GM18520 (cell line): ENCODE results near the gene RBBP8NL.
"Not testable (repeated sequence)": the region's sequence is repeated elsewhere in the genome, so short reads cannot be mapped to it uniquely, and the experiment has no call there.

Source experiments
- ATAC-seq: cut with Tn5 transposase; IDR thresholded peaks from one replicate; pipeline ENCODE4 v1.9.1; 2021; ENCODE audit not compliant: unreplicated experiment

Gene RBBP8NL

DNA sequence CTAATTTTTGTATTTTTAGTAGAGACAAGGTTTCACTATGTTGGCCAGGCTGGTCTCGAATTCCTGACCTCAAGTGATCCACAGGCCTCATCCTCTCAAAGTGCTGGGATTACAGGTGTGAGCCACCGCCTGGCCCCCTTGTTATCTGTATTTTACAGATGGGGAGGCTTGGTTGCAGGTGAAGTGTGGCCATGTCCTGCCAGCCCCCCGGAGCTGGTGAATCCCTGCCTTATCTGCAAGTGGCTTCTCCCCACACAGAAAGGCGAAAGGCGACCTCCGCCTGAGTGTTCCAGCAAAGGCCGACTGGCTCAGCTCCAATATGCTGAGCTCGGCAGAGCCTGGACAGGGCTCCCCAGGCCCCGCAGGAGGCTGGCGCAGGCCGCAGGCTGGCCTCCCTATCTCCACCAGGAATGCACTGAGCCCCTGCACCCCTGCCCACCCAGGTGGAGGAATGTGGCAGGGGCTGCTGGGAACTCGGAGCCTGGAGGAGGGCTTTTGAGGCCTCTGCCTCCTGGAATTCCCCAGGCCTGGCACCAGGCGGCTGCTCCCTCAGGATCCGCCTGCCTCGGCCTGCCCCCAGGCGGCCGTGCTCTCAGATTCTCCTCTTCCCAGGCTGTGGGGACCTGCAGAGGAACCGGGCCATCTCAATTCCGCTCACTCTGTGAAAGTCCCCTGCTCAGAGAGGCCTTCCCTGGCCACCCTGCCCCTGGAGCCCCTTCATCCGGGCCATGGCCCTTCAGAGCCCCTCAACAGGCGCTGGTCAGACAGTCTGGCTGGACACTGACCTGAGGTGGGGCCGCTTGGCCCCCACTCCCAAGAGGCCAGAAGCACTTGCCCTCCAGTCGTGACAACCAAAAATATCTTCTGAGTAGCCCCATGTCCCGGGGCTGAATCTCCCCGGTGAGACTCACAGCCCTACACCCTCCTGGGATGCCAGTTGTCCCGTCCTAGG lies 51.0 kb downstream of the RBBP8NL start:
- no peak for ATAC-seq

DNA sequence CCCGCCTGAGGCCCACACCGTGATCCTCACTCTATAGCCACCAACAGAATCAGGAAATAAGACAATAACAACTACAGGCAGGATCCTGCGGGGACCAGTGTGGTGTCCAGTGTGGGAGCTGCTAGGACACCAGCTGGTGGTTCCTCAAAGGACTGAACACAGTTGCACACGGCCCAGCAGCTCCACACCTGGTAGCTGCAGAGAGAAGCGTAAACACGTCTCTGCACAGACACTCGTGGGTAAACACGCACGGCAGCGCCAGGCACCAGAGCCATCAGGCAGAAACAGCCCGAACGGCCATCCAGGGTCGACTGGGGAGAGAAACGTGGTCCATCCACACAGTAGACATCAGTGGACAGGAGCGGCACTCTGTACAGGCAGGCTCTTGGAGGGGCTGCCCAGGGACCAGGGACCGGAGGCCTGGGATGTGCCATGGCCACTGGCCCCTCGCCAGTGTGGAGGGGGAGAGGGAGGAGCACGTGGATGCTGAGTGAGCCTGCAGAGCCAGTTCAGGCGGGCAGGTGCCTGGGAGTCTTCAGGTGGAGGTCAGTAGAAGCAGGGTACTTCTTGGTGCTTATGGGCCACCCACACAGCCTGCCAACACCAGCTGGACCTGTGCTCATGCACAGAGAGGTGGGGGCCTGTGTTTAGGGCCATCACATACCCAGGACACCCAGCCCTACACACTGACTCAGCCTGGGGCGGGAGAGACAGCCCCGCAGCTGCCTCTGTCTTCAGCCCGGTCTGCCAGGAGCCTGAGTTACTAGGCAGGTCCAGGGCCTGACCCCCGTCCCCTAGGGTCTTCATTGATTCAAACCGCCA lies 52.8 kb downstream of the RBBP8NL start:
- ATAC-seq, result no peak

DNA sequence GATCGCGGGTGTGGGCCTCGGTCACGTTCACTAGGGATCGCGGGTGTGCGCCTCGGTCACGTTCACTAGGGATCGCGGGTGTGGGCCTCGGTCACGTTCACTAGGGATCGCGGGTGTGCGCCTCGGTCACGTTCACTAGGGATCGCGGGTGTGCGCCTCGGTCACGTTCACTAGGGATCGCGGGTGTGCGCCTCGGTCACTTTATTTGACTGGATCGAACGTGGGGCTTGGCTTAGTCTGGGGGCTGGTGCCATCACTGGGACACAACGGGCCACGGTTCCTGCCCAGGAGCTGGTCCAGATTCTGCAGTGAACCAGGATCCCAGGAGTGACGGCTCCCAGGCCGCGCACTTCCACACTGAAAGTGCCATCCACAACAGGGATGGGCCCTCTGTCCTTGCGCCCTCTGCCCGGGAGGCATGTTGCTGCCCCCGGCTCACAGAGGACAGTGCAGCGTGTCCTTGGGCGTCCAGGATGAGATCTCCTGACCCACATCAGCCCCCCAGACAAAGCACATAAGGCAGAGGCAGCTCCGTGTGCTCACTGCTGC lies 53.6 kb downstream of the RBBP8NL start:
- not testable (repeated sequence) for ATAC-seq

DNA sequence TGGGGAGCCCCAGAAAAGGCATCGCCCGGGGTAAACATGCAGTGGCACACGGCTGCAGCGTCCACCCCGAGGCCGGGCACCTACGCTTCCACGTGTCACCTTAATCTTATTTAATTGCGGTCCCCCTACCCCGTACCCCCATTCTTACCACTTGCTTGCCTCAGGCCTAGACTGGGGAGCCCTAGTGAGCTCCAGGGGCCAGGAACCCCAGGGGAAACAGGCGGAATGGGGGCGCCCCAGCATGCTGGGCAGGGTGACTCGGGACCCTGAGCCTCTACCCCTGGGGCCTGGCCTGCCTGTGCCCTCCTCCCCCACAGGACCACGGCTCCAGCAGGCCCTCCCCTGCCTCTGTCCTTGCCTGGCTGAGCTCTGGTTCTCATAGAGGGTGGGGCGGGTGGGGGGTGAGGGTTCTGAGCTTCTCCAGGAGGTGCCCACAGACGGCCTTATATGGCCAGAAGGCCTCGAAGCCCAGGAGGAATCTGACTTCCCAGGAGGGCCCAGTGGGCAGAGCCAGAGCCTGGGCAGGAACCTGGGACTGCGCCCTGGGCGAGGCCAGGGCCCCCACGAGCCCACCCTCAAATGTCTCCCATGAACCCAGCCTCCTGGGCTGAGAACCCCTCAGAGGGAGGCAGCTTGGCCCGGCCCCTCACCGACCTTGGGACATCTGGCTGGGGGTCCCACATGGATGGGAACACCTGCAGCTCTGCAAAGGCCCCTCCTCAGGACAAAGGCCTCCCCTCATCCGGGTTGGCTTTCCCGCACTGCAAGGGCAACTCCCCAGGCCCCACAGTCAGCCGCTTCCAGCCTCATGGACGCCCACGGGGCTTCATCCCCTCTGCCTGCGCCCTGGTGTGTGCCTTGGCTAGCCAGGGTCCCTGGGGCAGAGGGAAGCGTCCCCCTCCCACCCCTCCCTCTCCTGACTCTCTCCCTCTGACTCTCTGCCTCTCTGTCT lies 55.0 kb downstream of the RBBP8NL start:
- ATAC-seq, result no peak

- ATAC-seq, result no peak
Observed at GRCh38 chr20:62371588-62372041, 55.7 kb downstream of the RBBP8NL start.

- no peak for ATAC-seq
Observed at GRCh38 chr20:62370807-62371587, 56.3 kb downstream of the RBBP8NL start.

- no peak for ATAC-seq
Observed at GRCh38 chr20:62370115-62370806, 57.1 kb downstream of the RBBP8NL start.

- no peak for ATAC-seq
Observed at GRCh38 chr20:62369815-62370114, 57.6 kb downstream of the RBBP8NL start.

DNA sequence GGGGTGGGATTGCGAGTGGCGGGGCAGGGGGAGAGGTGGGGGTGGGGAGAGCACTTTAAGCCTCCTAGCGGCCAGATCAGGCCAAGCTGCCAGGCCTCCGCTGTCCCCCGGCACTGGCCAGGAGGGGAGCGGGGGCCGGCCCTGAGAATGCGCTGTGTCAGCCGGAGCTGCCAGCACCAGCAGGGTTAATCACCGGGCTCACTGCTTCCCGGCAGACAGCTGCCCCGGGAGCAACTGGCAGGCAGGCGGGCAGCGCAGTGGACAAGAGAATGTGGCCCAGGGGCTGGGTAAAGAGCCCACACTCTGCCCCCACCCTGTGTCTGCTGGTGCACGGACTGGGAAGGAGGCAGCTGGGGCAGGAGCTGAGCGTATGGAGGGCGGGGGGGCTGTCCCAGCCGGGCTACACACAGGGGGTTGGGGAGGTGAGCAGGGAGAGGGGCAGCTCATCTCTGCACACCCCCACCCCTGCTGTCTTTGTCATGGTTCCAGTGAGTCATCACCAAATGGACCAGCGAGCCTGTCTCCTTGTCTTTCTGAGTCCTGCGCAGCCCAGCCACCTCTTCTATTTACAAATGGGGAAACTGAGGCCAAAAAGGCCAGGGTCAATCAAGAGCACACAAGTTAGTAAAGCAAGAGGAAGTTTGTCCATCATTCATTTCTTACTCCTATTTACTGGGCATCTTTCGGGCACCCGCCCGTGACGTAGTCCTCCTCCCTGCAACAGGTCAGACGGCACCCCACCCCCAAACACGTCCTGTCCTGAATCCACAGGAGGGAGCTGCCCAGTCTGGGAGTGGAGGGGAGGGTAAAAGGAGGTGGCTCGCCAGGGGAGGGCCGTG lies 58.1 kb downstream of the RBBP8NL start:
- no peak for ATAC-seq

- ATAC-seq, result no peak
Observed at GRCh38 chr20:62368392-62368975, 58.9 kb downstream of the RBBP8NL start.

GRCh38 chr20:62367633-62368391 lies 59.5 kb downstream of the RBBP8NL start:
- ATAC-seq, result no peak

GRCh38 chr20:62367136-62367632 lies 60.2 kb downstream of the RBBP8NL start, which contains the start of gene LAMA5:
Gene LAMA5 (minus strand): TSS chr20:62367312. CDS start chr20:62367245, 67 bp downstream.
- no peak for ATAC-seq

DNA sequence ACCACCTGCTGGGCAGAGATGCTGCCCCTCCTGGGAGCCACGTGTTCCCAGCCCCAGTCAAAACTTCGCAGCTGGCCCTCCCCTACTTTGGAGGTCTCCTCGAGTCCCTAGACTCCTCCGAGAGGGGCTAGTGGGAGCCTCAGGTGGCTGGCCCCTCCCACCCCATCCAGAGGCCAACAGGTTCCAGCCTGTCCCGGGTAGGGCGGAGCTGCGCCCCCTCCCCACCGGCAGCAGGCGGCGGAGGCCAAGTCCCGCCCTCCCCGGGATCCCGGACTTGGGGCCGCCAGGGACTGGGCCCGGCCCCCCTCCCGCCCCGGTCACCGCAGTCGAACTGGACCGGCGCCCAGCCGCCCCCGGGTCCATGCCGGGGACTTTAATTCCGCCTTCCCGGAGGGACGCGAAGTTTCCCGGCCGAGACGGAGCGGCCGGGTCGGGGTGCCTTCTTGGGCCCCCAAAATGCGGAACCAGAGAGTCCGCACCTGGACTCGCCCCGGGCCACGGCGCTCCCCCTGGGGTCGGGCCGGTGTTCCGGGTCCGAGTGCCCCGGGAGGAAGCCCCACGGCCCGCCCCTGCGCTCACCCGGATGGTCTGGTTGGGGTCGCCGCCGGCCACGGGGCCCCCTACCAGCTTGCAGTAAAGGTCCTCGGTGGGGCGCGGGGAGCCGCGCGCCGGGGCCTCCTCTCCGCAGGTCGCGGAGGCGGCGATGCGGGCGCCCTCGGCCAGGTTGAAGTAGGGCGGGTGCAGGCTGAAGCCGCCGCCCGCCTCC lies 60.8 kb downstream of the RBBP8NL start:
- no peak for ATAC-seq

GRCh38 chr20:62365814-62366369 lies 61.4 kb downstream of the RBBP8NL start:
- no peak for ATAC-seq

- no peak for ATAC-seq
Observed at GRCh38 chr20:62364911-62365736, 62.2 kb downstream of the RBBP8NL start.
